Activated CD8-positive, alpha-beta T cell treated with anti-CD3 and anti-CD28 coated beads for 36 hours (primary cell): ENCODE results near the gene LRIG2. TPM values are rescaled to one million over a fixed set of nuclear protein-coding genes. Genes with fewer than 3 reads are reported as not detected.
"Not testable (repeated sequence)": the region's sequence is repeated elsewhere in the genome, so short reads cannot be mapped to it uniquely, and the experiment has no call there.

Source experiments
- ATAC-seq: fragments of 200-7000 bp; cut with Tn5 transposase; one replicate; pipeline ENCODE4 v1.10.0; 2021; ENCODE audit warnings: mild to moderate bottlenecking, moderate library complexity
- CTCF ChIA-PET: fragments of 350-600 bp; sonication (Branson Sonifier 250); formaldehyde crosslinking; loops from one replicate; lab custom pipeline; 2021; ENCODE audit warnings: antibody characterized with exemption; lab: Charles Lee
- POLR2A ChIA-PET: fragments of 350-600 bp; sonication (Branson Sonifier 250); formaldehyde crosslinking; loops from one replicate; lab custom pipeline; 2021; ENCODE audit warnings: antibody characterized with exemption; lab: Charles Lee
- DNase-seq: peaks from one replicate; pipeline ENCODE4 v3.0.0-alpha.2; 2020
- H3K27ac Mint-ChIP-seq: one replicate; pipeline ENCODE4 v1.8.0; 2021; ENCODE audit warnings: mild to moderate bottlenecking, mixed read lengths
- H3K27me3 Mint-ChIP-seq: one replicate; pipeline ENCODE4 v1.8.0; 2021; ENCODE audit warnings: mixed read lengths
- H3K36me3 Mint-ChIP-seq: one replicate; pipeline ENCODE4 v1.8.0; 2021; ENCODE audit warnings: low read depth, mixed read lengths
- H3K4me1 Mint-ChIP-seq: one replicate; pipeline ENCODE4 v1.8.0; 2021; ENCODE audit warnings: low read depth, mixed read lengths
- H3K4me3 Mint-ChIP-seq: one replicate; pipeline ENCODE4 v1.8.0; 2021; ENCODE audit warnings: mild to moderate bottlenecking, moderate library complexity, mixed read lengths
- H3K9me3 Mint-ChIP-seq: one replicate; pipeline ENCODE4 v1.8.0; 2021; ENCODE audit warnings: mixed read lengths
- intact Hi-C: fragments of 100-400 bp; cut with micrococcal nuclease; formaldehyde crosslinking; loops from one replicate; pipeline ENCODE4 v1.10.0; 2022
- total RNA-seq, 2 experiments: library from RNA; stranded (reverse); gene quantifications; one replicate each; pipeline ENCODE4 v1.2.3, GENCODE V29; 2021
- TF ChIP-seq, protein P1 (sequence below): fragments of 200-600 bp; IDR thresholded peaks from one replicate; pipeline ENCODE4 v1.8.0; 2022; ENCODE audit warnings: antibody characterized with exemption, mild to moderate bottlenecking

LRIG2 gene
- total RNA-seq, 2 experiments from 2014 or later: 7.2 to 8.3 TPM

DNA sequence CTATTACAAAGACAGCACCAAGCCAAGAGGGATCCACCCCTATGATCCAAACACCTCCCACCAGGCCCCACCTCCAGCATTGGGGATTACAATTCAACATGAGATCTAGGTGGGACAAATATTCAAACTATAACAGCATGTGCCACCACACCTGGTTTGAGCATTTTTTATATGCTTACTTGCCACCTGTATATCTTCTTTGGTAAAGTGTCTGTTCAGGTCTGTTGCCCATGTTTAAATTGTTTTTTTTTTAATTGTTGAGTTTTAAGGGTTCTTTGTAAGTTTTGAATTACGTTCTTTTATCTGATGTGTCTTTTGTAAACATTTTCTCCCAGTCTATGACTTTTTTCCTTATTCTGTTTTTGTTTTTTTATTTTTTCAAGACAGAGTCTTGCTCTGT, 83.4 kb downstream of the LRIG2 start:
- Mint-ChIP-seq H3K36me3 (no peaks in the 10 kb centered on the region), H3K9me3 (peaks cover 10% of the 10 kb centered on the region), H3K4me3 (no peak overlapping the region), H3K27ac (no peak overlapping the region), H3K4me1 (no peaks in the 10 kb centered on the region), H3K27me3 (no peaks in the 10 kb centered on the region)
- DNase-seq (no peak), ATAC-seq (no peak)
- ChIA-PET POLR2A (interaction anchor here (0.7 kb wide), 1 partner anchor 10 kb away, joined by 3 read pairs; no protein-coding TSS in a partner anchor), CTCF (interaction anchor here (0.7 kb wide), 1 partner anchor 698 kb away, joined by 3 read pairs; no protein-coding TSS in a partner anchor)
- TF ChIP-seq, protein P1, sequence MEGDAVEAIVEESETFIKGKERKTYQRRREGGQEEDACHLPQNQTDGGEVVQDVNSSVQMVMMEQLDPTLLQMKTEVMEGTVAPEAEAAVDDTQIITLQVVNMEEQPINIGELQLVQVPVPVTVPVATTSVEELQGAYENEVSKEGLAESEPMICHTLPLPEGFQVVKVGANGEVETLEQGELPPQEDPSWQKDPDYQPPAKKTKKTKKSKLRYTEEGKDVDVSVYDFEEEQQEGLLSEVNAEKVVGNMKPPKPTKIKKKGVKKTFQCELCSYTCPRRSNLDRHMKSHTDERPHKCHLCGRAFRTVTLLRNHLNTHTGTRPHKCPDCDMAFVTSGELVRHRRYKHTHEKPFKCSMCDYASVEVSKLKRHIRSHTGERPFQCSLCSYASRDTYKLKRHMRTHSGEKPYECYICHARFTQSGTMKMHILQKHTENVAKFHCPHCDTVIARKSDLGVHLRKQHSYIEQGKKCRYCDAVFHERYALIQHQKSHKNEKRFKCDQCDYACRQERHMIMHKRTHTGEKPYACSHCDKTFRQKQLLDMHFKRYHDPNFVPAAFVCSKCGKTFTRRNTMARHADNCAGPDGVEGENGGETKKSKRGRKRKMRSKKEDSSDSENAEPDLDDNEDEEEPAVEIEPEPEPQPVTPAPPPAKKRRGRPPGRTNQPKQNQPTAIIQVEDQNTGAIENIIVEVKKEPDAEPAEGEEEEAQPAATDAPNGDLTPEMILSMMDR: no peak
- intact Hi-C loops: no loop called here

DNA sequence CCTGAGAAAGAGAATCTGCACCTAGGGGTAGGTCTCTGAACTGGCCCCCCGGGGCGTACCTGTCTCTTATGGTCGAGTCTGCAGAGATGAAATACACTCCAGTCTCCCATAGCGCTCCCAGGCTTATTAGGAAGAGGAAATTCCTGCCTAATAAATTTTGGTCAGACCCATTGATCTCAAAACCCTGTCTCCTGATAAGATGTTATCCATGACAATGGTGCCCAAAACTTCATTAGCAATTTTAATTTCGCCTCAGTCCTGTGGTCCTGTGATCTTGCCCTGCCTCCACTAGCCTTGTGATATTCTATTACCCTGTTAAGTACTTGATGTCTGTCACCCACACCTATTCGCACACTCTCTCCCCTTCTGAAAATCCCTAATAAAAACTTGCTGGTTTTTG, 85.7 kb downstream of the LRIG2 start:
- peaks cover 10% of the 10 kb centered on the region for H3K9me3 Mint-ChIP-seq
- DNase-seq, H3K4me1 Mint-ChIP-seq, CTCF ChIA-PET, ATAC-seq, H3K36me3 Mint-ChIP-seq, intact Hi-C loops, H3K27ac Mint-ChIP-seq, H3K4me3 Mint-ChIP-seq, H3K27me3 Mint-ChIP-seq, POLR2A ChIA-PET: not testable (repeated sequence)

DNA sequence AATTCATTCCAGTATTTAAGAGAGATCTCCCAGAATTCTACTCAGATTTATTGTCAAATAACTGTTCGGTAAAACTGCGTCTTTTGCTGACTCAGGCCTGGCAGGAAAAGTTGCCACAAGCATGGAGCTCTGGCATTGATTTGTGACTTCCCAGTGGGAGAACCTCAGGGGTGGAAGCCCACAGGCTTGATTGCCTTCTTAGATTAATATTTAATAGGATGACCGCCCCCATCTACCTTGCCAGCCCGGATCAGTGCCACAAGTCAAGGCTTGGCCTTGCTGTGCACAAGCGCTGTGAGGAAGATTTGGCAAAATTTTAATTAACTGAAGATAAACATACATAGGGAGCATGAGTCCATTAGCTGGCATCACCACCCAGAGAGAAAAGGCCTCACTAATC, 93.5 kb downstream of the LRIG2 start:
- H3K27ac Mint-ChIP-seq: no peak overlapping the region
- DNase-seq (no peak), ATAC-seq (no peak)
- TF ChIP-seq, protein P1: no peak
- intact Hi-C loops: no loop called here
- POLR2A ChIA-PET: no interaction called here
- CTCF ChIA-PET: no interaction called here
- no peak overlapping the region for H3K4me3 Mint-ChIP-seq
- H3K27me3 Mint-ChIP-seq: peaks cover 11% of the 10 kb centered on the region
- peaks cover 1% of the 10 kb centered on the region for H3K9me3 Mint-ChIP-seq
- H3K36me3 Mint-ChIP-seq: no peaks in the 10 kb centered on the region
- no peaks in the 10 kb centered on the region for H3K4me1 Mint-ChIP-seq

DNA sequence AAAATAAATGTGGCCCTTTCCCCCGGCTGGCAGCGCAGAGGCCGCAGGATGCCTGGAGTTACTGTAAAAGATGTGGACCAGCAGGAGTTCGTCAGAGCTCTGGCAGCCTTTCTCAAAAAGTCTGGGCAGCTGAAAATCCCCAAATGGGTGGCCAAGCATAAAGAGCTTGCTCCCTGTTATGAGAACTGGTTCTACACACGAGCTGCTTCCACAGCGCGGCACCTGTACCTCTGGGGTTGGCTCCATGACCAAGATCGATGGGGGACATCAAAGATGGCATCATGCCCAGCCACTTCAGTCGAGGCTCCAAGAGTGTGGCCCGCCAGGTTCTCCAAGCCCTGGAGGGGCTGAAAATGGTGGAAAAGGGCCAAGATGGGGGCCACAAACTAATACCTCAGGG, 95.9 kb downstream of the LRIG2 start:
- DNase-seq: no peak
- intact Hi-C loops: no loop called here
- POLR2A ChIA-PET: no interaction called here
- H3K27me3 Mint-ChIP-seq: peaks cover 13% of the 10 kb centered on the region
- H3K4me1 Mint-ChIP-seq: no peaks in the 10 kb centered on the region
- no peaks in the 10 kb centered on the region for H3K36me3 Mint-ChIP-seq
- H3K9me3 Mint-ChIP-seq: peaks cover 13% of the 10 kb centered on the region
- TF ChIP-seq, protein P1: no peak
- ATAC-seq: no peak
- H3K27ac Mint-ChIP-seq: no peak overlapping the region
- CTCF ChIA-PET: no interaction called here
- H3K4me3 Mint-ChIP-seq: no peak overlapping the region

DNA sequence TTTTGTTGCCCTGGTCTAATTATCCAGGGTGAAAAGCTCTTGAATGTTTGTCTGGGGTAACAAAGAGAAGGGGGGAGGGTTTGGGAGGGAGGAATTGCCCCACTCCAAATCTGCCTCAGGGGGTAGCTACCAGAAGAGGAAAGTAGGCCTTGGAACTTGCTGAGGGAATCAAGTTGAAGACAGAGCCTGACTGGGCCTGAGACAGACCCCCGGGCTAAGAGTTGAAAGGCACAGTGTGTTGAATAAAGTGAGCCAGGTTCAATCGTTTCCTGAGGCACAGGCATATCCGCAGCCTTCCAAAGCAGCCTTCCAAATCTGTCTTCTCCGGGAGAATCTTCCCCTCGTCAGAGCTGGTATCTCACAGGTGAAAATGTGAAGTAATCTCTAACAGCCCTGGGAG, 96.6 kb downstream of the LRIG2 start:
- intact Hi-C loops: no loop called here
- Mint-ChIP-seq H3K9me3 (peaks cover 13% of the 10 kb centered on the region), H3K27me3 (peaks cover 11% of the 10 kb centered on the region), H3K4me3 (no peak overlapping the region), H3K36me3 (no peaks in the 10 kb centered on the region), H3K4me1 (no peaks in the 10 kb centered on the region), H3K27ac (no peak overlapping the region)
- ChIA-PET CTCF (interaction anchor here (0.6 kb wide), 1 partner anchor 57 kb away, joined by 3 read pairs; no protein-coding TSS in a partner anchor), POLR2A (no interaction called here)
- TF ChIP-seq, protein P1: no peak
- DNase-seq (no peak), ATAC-seq (no peak)
